PC-3 (cell line): ENCODE results near the gene PRRX2. TPM values are rescaled to one million over a fixed set of nuclear protein-coding genes. Genes with fewer than 3 reads are reported as not detected.

Experiments used
- ATAC-seq: fragments of 200-7000 bp; cut with Tn5 transposase; 2 replicates; pipeline ENCODE4 v1.9.1; 2020; ENCODE audit warnings: mild to moderate bottlenecking, moderate library complexity
- BruUV-seq: library from RNA; stranded (reverse); fragments of 400-500 nt; replicated peaks from 2 replicates; lab custom pipeline; 2021; lab: Mats Ljungman, UMichigan
- CTCF ChIA-PET: fragments of 300-600 bp; sonication (Branson Sonifier 250); formaldehyde crosslinking; loops from one replicate; lab custom pipeline; 2022; ENCODE audit warnings: antibody characterized with exemption; lab: Charles Lee
- POLR2A ChIA-PET: fragments of 300-600 bp; sonication (Branson Sonifier 250); formaldehyde crosslinking; loops from one replicate; lab custom pipeline; 2022; ENCODE audit warnings: antibody characterized with exemption; ENCODE audit not compliant: unreplicated experiment; lab: Charles Lee
- DNase-seq: peaks from one replicate; pipeline ENCODE4 v3.0.0-alpha.2; 2015
- H2AFZ ChIP-seq: fragments of 300-600 bp; sonication (generic); 2 replicates; pipeline ENCODE4 v1.6.0; 2016; ENCODE audit warnings: antibody characterized with exemption, low read length
- H3F3A ChIP-seq: fragments of 300-600 bp; sonication (generic); one replicate; pipeline ENCODE4 v1.6.0; 2017; ENCODE audit warnings: antibody characterized with exemption, low read length, control low read depth, mild to moderate bottlenecking; ENCODE audit not compliant: unreplicated experiment
- H3K27ac ChIP-seq: fragments of 300-600 bp; sonication (generic); 2 replicates; pipeline ENCODE4 v1.5.1; 2016; ENCODE audit warnings: mild to moderate bottlenecking, low read length
- H3K27me3 ChIP-seq: fragments of 300-600 bp; sonication (generic); 2 replicates; pipeline ENCODE4 v1.6.1; 2016; ENCODE audit warnings: low read length, mixed read lengths
- H3K36me3 ChIP-seq: fragments of 300-600 bp; sonication (generic); 2 replicates; pipeline ENCODE4 v1.6.1; 2016; ENCODE audit warnings: low read depth, mixed run types, low read length, mixed read lengths
- H3K4me1 ChIP-seq: fragments of 300-600 bp; sonication (generic); 2 replicates; pipeline ENCODE4 v1.5.1; 2016; ENCODE audit warnings: low read length; ENCODE audit not compliant: insufficient read depth
- H3K4me2 ChIP-seq: fragments of 300-600 bp; sonication (generic); 2 replicates; pipeline ENCODE4 v1.6.0; 2016; ENCODE audit warnings: low read length
- H3K4me3 ChIP-seq: fragments of 300-600 bp; sonication (generic); 2 replicates; pipeline ENCODE4 v1.5.1; 2016; ENCODE audit warnings: mild to moderate bottlenecking, low read length, mixed read lengths
- H3K79me2 ChIP-seq: fragments of 300-600 bp; sonication (generic); 2 replicates; pipeline ENCODE4 v1.6.1; 2017; ENCODE audit warnings: low read length, mixed read lengths
- H3K9ac ChIP-seq: fragments of 300-600 bp; sonication (generic); 2 replicates; pipeline ENCODE4 v1.6.0; 2016; ENCODE audit warnings: mild to moderate bottlenecking, low read length
- H3K9me2 ChIP-seq: fragments of 300-600 bp; sonication (generic); replicated peaks from 2 replicates; pipeline ENCODE4 v1.6.1; 2016; ENCODE audit warnings: mixed run types, low read length, mixed read lengths
- H3K9me3 ChIP-seq: fragments of 300-600 bp; sonication (generic); 2 replicates; pipeline ENCODE4 v1.6.1; 2016; ENCODE audit warnings: low read length, mixed read lengths
- H4K20me1 ChIP-seq: fragments of 300-600 bp; sonication (generic); 2 replicates; pipeline ENCODE4 v1.6.1; 2016; ENCODE audit warnings: low read length, mixed read lengths
- CTCF ChIP-seq: fragments of 300-600 bp; sonication (generic); conservative IDR thresholded peaks from 2 replicates; pipeline ENCODE4 v1.5.1; 2017; ENCODE audit warnings: antibody characterized with exemption, low read depth, mild to moderate bottlenecking, low read length
- EZH2 ChIP-seq: fragments of 300-600 bp; sonication (generic); IDR thresholded peaks from one replicate; pipeline ENCODE4 v1.6.1; 2017; ENCODE audit warnings: antibody characterized with exemption, mild to moderate bottlenecking, low read length; ENCODE audit not compliant: unreplicated experiment
- EZH2phosphoT487 ChIP-seq: fragments of 300-600 bp; sonication (generic); IDR thresholded peaks from 2 replicates; pipeline ENCODE4 v1.6.1; 2018; ENCODE audit warnings: mild to moderate bottlenecking, antibody characterized with exemption, low read length, borderline replicate concordance
- intact Hi-C: fragments of 100-400 bp; cut with micrococcal nuclease; formaldehyde crosslinking; loops from 2 replicates; pipeline ENCODE4 v1.9.0; 2023
- total RNA-seq: library from RNA; depleted of rRNA; stranded (reverse); fragments of >200 nt; gene quantifications from 2 replicates; pipeline ENCODE4 v1.2.3, GENCODE V29; 2014

The PRRX2 gene
- total RNA-seq, 1 experiment from 2014 or later = 0.47 TPM

DNA sequence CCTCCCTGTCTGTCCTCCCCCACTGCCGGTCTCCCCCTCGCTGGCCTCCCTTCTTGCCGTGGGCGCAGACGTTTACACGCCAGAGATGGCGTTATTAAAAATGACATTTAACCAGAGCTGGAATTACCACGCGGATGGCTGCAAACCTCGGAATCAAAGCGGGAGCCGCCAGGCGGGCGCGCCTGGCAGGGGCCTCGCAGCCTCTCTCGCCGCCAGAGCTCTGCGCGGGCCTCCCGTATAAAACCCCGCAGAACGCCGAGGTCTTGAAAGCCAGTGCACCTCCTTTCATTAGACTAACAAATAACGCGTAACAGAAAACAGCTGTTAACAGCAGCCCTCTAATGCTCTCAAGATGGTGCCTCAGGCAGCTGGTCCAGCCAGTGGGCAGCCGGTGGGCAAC is 10.2 kb downstream of the PRRX2 start:
- Histone ChIP-seq H3K9me3 (no peaks in the 10 kb centered on the region), H3K79me2 (no peaks in the 10 kb centered on the region), H2AFZ (no peak overlapping the region), H3K4me1 (no peaks in the 10 kb centered on the region), H3K9me2 (no peaks in the 10 kb centered on the region), H3K27me3 (peaks cover 8% of the 10 kb centered on the region; the same call in 1 of the 2 replicates), H3K36me3 (no peaks in the 10 kb centered on the region), H4K20me1 (no peaks in the 10 kb centered on the region), H3K9ac (no peak overlapping the region), H3K4me2 (no peak overlapping the region), H3K27ac (no peak overlapping the region), H3K4me3 (no peak overlapping the region), H3F3A (no peaks in the 10 kb centered on the region)
- ChIA-PET CTCF (no interaction called here), POLR2A (no interaction called here)
- DNase-seq (no peak), ATAC-seq (no peak)
- intact Hi-C loops = no loop called here
- BruUV-seq = no TSS peak
- TF ChIP-seq EZH2phosphoT487 (no peak), EZH2 (no peak), CTCF (no peak)

GRCh38 chr9:129676287-129676686 is 10.8 kb downstream of the PRRX2 start:
- no peaks in the 10 kb centered on the region for H3K9me2 ChIP-seq
- H3K79me2 ChIP-seq = no peaks in the 10 kb centered on the region
- H3F3A ChIP-seq = no peaks in the 10 kb centered on the region
- TF ChIP-seq EZH2 (no peak), EZH2phosphoT487 (no peak), CTCF (no peak)
- no peak for ATAC-seq
- H3K9me3 ChIP-seq = no peaks in the 10 kb centered on the region
- no peak overlapping the region for H3K4me2 ChIP-seq
- H3K27ac ChIP-seq = no peak overlapping the region
- BruUV-seq = no TSS peak
- no peak for DNase-seq
- no peaks in the 10 kb centered on the region for H3K4me1 ChIP-seq
- H3K9ac ChIP-seq = no peak overlapping the region
- intact Hi-C loops = no loop called here
- CTCF ChIA-PET = no interaction called here
- no peak overlapping the region for H2AFZ ChIP-seq
- H3K36me3 ChIP-seq = no peaks in the 10 kb centered on the region
- POLR2A ChIA-PET = no interaction called here
- H3K27me3 ChIP-seq = peaks cover 8% of the 10 kb centered on the region; the same call in 1 of the 2 replicates
- H3K4me3 ChIP-seq = no peak overlapping the region
- H4K20me1 ChIP-seq = no peaks in the 10 kb centered on the region

DNA sequence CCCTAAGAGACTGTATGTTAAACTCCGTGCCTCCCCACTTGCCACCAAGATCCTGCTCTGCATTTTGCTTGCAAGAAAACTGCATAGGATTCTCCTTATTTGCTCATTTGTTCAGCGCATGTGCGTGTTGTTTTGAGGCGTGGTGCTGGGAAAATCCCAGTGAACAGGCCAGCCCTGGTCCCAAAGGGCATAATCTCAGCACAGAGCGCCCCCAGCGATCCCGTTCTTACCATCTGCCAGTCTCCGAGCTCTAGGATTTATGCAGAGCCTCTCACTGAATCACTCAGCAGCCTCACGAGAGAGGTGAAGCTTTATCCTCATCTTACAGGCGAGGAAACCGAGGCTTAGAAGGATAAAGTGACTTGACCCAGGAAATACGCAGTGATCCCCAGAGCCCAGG is 11.5 kb downstream of the PRRX2 start:
- H3K9me3 ChIP-seq = no peaks in the 10 kb centered on the region
- H3K4me3 ChIP-seq = no peak overlapping the region
- no peak for ATAC-seq
- CTCF ChIA-PET = no interaction called here
- H3K27me3 ChIP-seq = peaks cover 8% of the 10 kb centered on the region; the same call in 1 of the 2 replicates
- no peak for DNase-seq
- intact Hi-C loops = no loop called here
- H2AFZ ChIP-seq = no peak overlapping the region
- no peak overlapping the region for H3K27ac ChIP-seq
- no peak overlapping the region for H3K4me2 ChIP-seq
- H4K20me1 ChIP-seq = no peaks in the 10 kb centered on the region
- TF ChIP-seq EZH2 = no peak
- no peak for TF ChIP-seq EZH2phosphoT487
- TF ChIP-seq CTCF = no peak
- H3F3A ChIP-seq = no peaks in the 10 kb centered on the region
- no peaks in the 10 kb centered on the region for H3K79me2 ChIP-seq
- H3K9ac ChIP-seq = no peak overlapping the region
- no peaks in the 10 kb centered on the region for H3K9me2 ChIP-seq
- H3K36me3 ChIP-seq = no peaks in the 10 kb centered on the region
- H3K4me1 ChIP-seq = no peaks in the 10 kb centered on the region
- POLR2A ChIA-PET = no interaction called here
- BruUV-seq = no TSS peak
